MCF 10A (cell line): ENCODE data around the gene GON7. TPM values are rescaled to one million over a fixed set of nuclear protein-coding genes. Genes with fewer than 3 reads are reported as not detected.
A peak's percentile ranks its signal among the peaks of the same experiment; 100 is the strongest.
"Not testable (repeated sequence)": the region's sequence is repeated elsewhere in the genome, so short reads cannot be mapped to it uniquely, and the experiment has no call there.

Experiments used
- BruUV-seq: library from RNA; stranded (reverse); fragments of 400-500 nt; replicated peaks from 2 replicates; lab custom pipeline; 2021; lab: Mats Ljungman, UMichigan
- CTCF ChIA-PET: fragments of 300-600 bp; sonication (Branson Sonifier 250); formaldehyde crosslinking; extraction: SDS; loops from one replicate; lab custom pipeline; 2021; ENCODE audit warnings: antibody characterized with exemption, inconsistent platforms; lab: Yijun Ruan, JAX
- POLR2A ChIA-PET: fragments of 300-600, 350-650 bp; sonication (Branson Sonifier 250); formaldehyde crosslinking; extraction: SDS; loops from one replicate; lab custom pipeline; 2020; ENCODE audit warnings: antibody characterized with exemption, inconsistent platforms; lab: Yijun Ruan, JAX
- DNase-seq: peaks from one replicate; pipeline ENCODE4 v3.0.0-alpha.2; 2018; ENCODE audit not compliant: unreplicated experiment
- H3K27ac Mint-ChIP-seq: one replicate; pipeline ENCODE4 v1.8.0; 2022; ENCODE audit warnings: mild to moderate bottlenecking, low read depth, mixed read lengths; ENCODE audit not compliant: unreplicated experiment
- H3K27me3 Mint-ChIP-seq: one replicate; pipeline ENCODE4 v1.8.0; 2022; ENCODE audit warnings: mixed read lengths; ENCODE audit not compliant: insufficient read depth, unreplicated experiment
- H3K36me3 Mint-ChIP-seq: one replicate; pipeline ENCODE4 v1.8.0; 2022; ENCODE audit warnings: mild to moderate bottlenecking, moderate library complexity, mixed read lengths; ENCODE audit not compliant: insufficient read depth, unreplicated experiment
- H3K4me1 Mint-ChIP-seq: one replicate; pipeline ENCODE4 v1.8.0; 2022; ENCODE audit warnings: mixed read lengths; ENCODE audit not compliant: insufficient read depth, unreplicated experiment
- H3K4me3 Mint-ChIP-seq: one replicate; pipeline ENCODE4 v1.8.0; 2022; ENCODE audit warnings: mild to moderate bottlenecking, moderate library complexity, mixed read lengths; ENCODE audit not compliant: unreplicated experiment
- H3K9me3 Mint-ChIP-seq: one replicate; pipeline ENCODE4 v1.8.0; 2022; ENCODE audit warnings: mixed read lengths; ENCODE audit not compliant: unreplicated experiment
- intact Hi-C: fragments of 100-400 bp; cut with micrococcal nuclease; formaldehyde crosslinking; loops from 2 replicates; pipeline ENCODE4 v1.14.1; 2022
- total RNA-seq: library from RNA; stranded (reverse); gene quantifications from 2 replicates; pipeline ENCODE4 v1.2.3, GENCODE V29; 2022
- TF ChIP-seq, protein P1 (sequence below): fragments of 200-600 bp; IDR thresholded peaks from one replicate; pipeline ENCODE4 v1.8.0; 2022; ENCODE audit warnings: antibody characterized with exemption, mild to moderate bottlenecking; ENCODE audit not compliant: unreplicated experiment

Gene GON7
- total RNA-seq, 1 experiment from 2014 or later: 9.9 TPM

DNA sequence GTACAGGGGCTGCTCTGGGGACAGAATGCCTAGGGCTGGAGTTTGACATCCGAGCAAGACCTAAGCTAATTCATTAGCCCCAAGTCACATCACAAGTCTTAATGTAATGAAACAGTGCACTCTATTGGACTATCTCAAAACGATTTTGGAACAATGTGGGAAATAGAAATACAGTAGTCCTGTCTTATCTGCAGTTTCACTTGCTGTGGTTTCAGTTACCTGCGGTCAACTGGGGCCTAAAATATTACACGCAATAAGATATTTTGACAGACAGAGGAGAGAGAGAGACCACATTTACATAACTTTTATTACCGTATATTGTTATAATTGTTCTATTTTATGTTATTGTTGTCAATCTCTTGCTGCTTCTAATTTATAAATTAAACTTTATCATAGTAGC lies 43.3 kb downstream of the GON7 start:
- Mint-ChIP-seq H3K4me1 (no peaks in the 10 kb centered on the region), H3K27me3 (no peaks in the 10 kb centered on the region), H3K27ac (no peak overlapping the region), H3K36me3 (no peaks in the 10 kb centered on the region), H3K4me3 (no peak overlapping the region), H3K9me3 (no peaks in the 10 kb centered on the region)
- no peak for DNase-seq
- intact Hi-C loops: loop anchor here (5.0 kb wide), 1 partner anchor 281 kb away; no protein-coding TSS in a partner anchor
- no TSS peak for BruUV-seq
- ChIA-PET CTCF (interaction anchor here (0.6 to 1.0 kb wide), 3 partner anchors 12 to 283 kb away, joined by 3 to 4 read pairs (median 3); no protein-coding TSS in a partner anchor), POLR2A (interaction anchor here (0.6 kb wide), 1 partner anchor 21 kb away, joined by 4 read pairs; the partner anchor contains the start of genes LYSET and MOAP1)
- TF ChIP-seq, protein P1, sequence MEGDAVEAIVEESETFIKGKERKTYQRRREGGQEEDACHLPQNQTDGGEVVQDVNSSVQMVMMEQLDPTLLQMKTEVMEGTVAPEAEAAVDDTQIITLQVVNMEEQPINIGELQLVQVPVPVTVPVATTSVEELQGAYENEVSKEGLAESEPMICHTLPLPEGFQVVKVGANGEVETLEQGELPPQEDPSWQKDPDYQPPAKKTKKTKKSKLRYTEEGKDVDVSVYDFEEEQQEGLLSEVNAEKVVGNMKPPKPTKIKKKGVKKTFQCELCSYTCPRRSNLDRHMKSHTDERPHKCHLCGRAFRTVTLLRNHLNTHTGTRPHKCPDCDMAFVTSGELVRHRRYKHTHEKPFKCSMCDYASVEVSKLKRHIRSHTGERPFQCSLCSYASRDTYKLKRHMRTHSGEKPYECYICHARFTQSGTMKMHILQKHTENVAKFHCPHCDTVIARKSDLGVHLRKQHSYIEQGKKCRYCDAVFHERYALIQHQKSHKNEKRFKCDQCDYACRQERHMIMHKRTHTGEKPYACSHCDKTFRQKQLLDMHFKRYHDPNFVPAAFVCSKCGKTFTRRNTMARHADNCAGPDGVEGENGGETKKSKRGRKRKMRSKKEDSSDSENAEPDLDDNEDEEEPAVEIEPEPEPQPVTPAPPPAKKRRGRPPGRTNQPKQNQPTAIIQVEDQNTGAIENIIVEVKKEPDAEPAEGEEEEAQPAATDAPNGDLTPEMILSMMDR: no peak

DNA sequence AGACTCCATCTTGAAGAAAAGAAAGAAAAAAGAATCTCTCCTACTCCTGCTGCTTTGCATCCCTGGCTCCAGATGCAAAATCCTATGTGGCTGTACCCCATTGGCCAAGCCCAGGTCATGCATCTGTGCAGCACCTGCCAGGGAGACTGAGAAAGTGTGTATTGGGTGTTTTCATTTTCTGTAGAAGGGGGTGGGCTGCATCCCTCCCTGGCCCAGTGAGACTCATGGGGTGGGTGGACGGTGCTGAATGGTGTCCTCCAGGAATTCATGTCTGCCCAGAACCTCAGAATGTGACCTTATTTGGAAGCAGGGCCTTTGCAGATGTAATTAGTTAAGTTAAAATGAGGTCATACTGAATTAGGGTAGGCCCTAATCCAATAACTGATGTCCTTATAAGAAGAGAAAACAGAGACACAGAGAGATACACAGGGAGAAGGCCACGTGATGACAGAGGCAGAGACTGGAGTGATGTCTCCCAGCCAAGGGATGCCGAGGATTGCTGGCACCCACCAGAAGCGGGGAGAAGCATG lies 45.4 kb downstream of the GON7 start:
- BruUV-seq: no TSS peak
- no peak for DNase-seq
- no peaks in the 10 kb centered on the region for H3K27me3 Mint-ChIP-seq
- H3K27ac Mint-ChIP-seq: no peak overlapping the region
- H3K36me3 Mint-ChIP-seq: no peaks in the 10 kb centered on the region
- H3K4me1 Mint-ChIP-seq: no peaks in the 10 kb centered on the region
- TF ChIP-seq, protein P1: no peak
- H3K9me3 Mint-ChIP-seq: no peaks in the 10 kb centered on the region
- no peak overlapping the region for H3K4me3 Mint-ChIP-seq
- CTCF ChIA-PET: interaction anchor here (0.6 to 2.1 kb wide), 9 partner anchors 8 to 209 kb away, joined by 3 to 20 read pairs (median 6); partner anchors contain the start of genes LYSET and MOAP1
- POLR2A ChIA-PET: no interaction called here
- intact Hi-C loops: loop anchor here (5.0 kb wide), 1 partner anchor 279 kb away; no protein-coding TSS in a partner anchor

DNA sequence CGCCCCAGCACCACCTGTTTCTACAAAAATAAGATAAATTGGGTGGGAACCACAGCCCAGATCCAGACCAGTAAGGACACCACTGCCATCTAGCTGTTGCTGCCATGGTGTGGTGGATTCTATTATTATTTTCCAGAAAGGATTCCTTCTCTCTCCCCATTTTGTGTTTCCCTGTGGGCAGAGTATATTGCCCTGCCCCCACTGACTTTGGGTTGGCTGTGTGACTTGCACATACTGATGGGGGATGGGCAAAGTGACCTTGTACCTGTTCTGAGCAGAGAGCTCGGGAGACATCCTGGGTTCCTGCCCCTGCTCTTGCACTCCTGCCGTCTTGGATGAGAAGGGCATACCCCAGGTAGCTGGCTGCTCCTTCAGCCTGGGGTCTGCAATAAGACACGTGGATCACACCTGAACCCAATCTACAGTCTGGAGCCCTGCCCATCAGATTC lies 46.5 kb downstream of the GON7 start:
- Mint-ChIP-seq H3K36me3 (no peaks in the 10 kb centered on the region), H3K4me3 (no peak overlapping the region), H3K27me3 (no peaks in the 10 kb centered on the region), H3K4me1 (no peaks in the 10 kb centered on the region), H3K27ac (no peak overlapping the region), H3K9me3 (no peaks in the 10 kb centered on the region)
- intact Hi-C loops: loop anchor here (1.0 to 5.0 kb wide), 2 partner anchors 47 to 278 kb away; no protein-coding TSS in a partner anchor
- no TSS peak for BruUV-seq
- peak; percentile 54 for DNase-seq
- CTCF ChIA-PET: interaction anchor here (0.5 to 2.1 kb wide), 18 partner anchors 9 to 904 kb away, joined by 3 to 20 read pairs (median 4); partner anchors contain the start of genes LYSET and MOAP1
- POLR2A ChIA-PET: interaction anchor here (1.0 kb wide), 1 partner anchor 47 kb away, joined by 5 read pairs; no protein-coding TSS in a partner anchor
- TF ChIP-seq, protein P1: peak; percentile 63

DNA sequence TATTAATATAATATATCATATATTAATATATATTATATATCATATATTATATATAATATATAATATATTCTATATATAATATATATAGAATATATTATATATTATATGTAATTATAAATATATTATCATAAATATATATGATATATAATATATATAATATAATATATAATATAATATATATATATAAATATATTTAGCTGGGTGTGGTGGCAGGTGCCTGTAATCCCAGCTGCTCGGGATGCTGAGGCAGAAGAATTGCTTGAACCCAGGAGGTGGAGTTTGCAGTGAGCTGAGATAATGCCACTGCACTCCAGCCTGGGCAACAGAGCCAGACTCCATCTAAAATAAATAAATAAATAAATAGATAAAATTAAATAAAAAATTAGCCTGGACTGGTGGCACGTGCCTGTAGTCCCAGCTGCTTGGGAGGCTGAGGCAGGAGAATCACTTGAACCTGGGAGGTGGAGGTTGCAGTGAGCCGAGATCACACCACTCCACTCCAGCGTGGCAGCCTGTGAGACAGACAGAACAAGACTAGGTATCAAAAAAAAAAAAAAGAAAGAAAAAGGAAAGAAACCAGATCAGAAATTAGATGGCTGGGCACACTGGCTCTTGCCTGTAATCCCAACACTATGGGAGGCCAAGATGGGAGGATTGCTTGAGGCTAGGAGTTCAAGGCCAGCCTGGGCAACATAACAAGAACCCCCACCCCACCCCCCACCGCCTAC lies 47.1 kb downstream of the GON7 start:
- not testable (repeated sequence) for H3K4me1 Mint-ChIP-seq, H3K9me3 Mint-ChIP-seq, DNase-seq, H3K4me3 Mint-ChIP-seq, H3K36me3 Mint-ChIP-seq, H3K27me3 Mint-ChIP-seq, H3K27ac Mint-ChIP-seq, BruUV-seq
- ChIA-PET POLR2A (interaction anchor here (1.0 kb wide), 1 partner anchor 46 kb away, joined by 5 read pairs; no protein-coding TSS in a partner anchor), CTCF (interaction anchor here (0.6 to 2.1 kb wide), 9 partner anchors 10 to 1695 kb away, joined by 3 to 20 read pairs (median 3); no protein-coding TSS in a partner anchor)
- intact Hi-C loops: loop anchor here (1.0 to 5.0 kb wide), 2 partner anchors 46 to 277 kb away; no protein-coding TSS in a partner anchor

DNA sequence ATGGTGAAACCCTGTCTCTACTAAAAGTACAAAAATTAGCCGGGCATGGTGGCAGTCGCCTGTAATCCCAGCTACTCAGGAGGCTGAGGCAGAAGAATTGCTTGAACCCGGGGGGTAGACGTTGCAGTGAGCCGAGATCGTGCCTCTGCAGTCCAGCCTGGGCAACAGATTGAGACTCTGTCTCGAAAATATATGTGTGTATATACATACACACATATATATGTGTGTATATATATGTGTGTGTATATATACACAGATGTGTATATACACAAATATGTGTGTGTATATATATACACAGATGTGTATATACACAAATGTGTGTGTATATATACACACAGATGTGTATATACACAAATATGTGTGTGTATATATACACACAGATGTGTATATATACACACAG lies 48.5 kb downstream of the GON7 start:
- H3K4me3 Mint-ChIP-seq, H3K27ac Mint-ChIP-seq, intact Hi-C loops, DNase-seq, H3K27me3 Mint-ChIP-seq, H3K36me3 Mint-ChIP-seq, H3K4me1 Mint-ChIP-seq, H3K9me3 Mint-ChIP-seq, BruUV-seq, POLR2A ChIA-PET: not testable (repeated sequence)
- CTCF ChIA-PET: interaction anchor here (0.6 kb wide), 2 partner anchors 42 to 323 kb away, joined by 3 read pairs; no protein-coding TSS in a partner anchor
